ENCODE data around the gene EGFLAM.
"Not testable (repeated sequence)": the region's sequence is repeated elsewhere in the genome, so short reads cannot be mapped to it uniquely, and the experiment has no call there.

The EGFLAM gene

GRCh38 chr5:38401145-38401544 is 142.8 kb downstream of the EGFLAM start:
- no peak overlapping the region for H3K4me3 Mint-ChIP-seq
- DNase-seq (ENCODE audit: low spot score in 2 of 2) (no peak), ATAC-seq (replicated peaks; ENCODE audit: extremely low read depth, poor library complexity, severe bottlenecking) (no peak)
- H3K27ac Mint-ChIP-seq (ENCODE audit: low read depth): no peak overlapping the region
- H3K9me3 Mint-ChIP-seq: no peaks in the 10 kb centered on the region
- H3K27me3 Mint-ChIP-seq: peaks cover 77% of the 10 kb centered on the region
- H3K36me3 Mint-ChIP-seq (ENCODE audit: insufficient read depth): no peaks in the 10 kb centered on the region
- H3K4me1 Mint-ChIP-seq: no peaks in the 10 kb centered on the region

- DNase-seq (ENCODE audit: low spot score in 2 of 2): no peak
- Mint-ChIP-seq H3K9me3 (no peaks in the 10 kb centered on the region), H3K27ac (ENCODE audit: low read depth) (no peak overlapping the region), H3K4me1 (no peaks in the 10 kb centered on the region), H3K36me3 (ENCODE audit: insufficient read depth) (no peaks in the 10 kb centered on the region), H3K4me3 (no peak overlapping the region), H3K27me3 (peaks cover 85% of the 10 kb centered on the region)
- no peak for ATAC-seq (replicated peaks; ENCODE audit: extremely low read depth, poor library complexity, severe bottlenecking)
Measured at GRCh38 chr5:38403406-38403805, 145.0 kb downstream of the EGFLAM start.

GRCh38 chr5:38403877-38404635 is 145.7 kb downstream of the EGFLAM start:
- H3K9me3 Mint-ChIP-seq: no peaks in the 10 kb centered on the region
- no peak overlapping the region for H3K4me3 Mint-ChIP-seq
- no peak for ATAC-seq (replicated peaks; ENCODE audit: extremely low read depth, poor library complexity, severe bottlenecking)
- DNase-seq (ENCODE audit: low spot score in 2 of 2): no peak
- no peak overlapping the region for H3K27ac Mint-ChIP-seq (ENCODE audit: low read depth)
- no peaks in the 10 kb centered on the region for H3K36me3 Mint-ChIP-seq (ENCODE audit: insufficient read depth)
- peaks cover 84% of the 10 kb centered on the region for H3K27me3 Mint-ChIP-seq
- H3K4me1 Mint-ChIP-seq: no peaks in the 10 kb centered on the region

DNA sequence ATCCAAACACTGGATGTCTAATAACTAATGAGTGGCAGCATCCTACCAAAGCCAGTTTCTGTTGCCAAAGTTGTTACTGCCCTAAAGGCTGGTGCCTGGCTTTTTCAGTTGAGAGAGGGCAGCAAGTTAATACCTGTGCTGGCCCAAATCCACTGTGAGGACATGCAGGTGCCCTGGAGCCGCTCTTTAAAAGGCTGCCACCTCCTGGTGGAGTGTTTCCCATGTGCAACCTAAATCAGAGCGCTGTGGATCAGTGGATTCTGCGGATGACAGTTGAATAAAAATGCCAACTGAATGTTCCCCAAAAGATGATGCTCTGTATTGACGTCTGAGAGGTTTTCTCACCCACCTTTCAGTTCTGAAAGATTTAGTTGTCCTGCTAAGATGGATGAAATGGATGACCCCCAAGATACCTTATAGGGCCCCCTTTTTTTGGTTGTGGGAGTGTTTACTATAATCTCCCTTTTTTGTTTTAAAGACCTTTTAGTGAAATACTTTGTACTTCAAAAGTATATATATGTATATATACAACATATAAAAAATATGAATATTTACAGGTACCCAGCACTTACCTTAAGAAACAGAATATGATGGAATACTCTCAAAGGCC is 146.4 kb downstream of the EGFLAM start:
- Mint-ChIP-seq H3K4me1 (no peaks in the 10 kb centered on the region), H3K36me3 (ENCODE audit: insufficient read depth) (no peaks in the 10 kb centered on the region), H3K27me3 (peaks cover 77% of the 10 kb centered on the region), H3K4me3 (no peak overlapping the region), H3K9me3 (no peaks in the 10 kb centered on the region), H3K27ac (ENCODE audit: low read depth) (no peak overlapping the region)
- no peak for DNase-seq (ENCODE audit: low spot score in 2 of 2)
- no peak for ATAC-seq (replicated peaks; ENCODE audit: extremely low read depth, poor library complexity, severe bottlenecking)

GRCh38 chr5:38408446-38409198 is 150.3 kb downstream of the EGFLAM start:
- H3K27ac Mint-ChIP-seq (ENCODE audit: low read depth): no peak overlapping the region
- no peaks in the 10 kb centered on the region for H3K4me1 Mint-ChIP-seq
- DNase-seq (ENCODE audit: low spot score in 2 of 2) (no peak), ATAC-seq (replicated peaks; ENCODE audit: extremely low read depth, poor library complexity, severe bottlenecking) (no peak)
- H3K9me3 Mint-ChIP-seq: no peaks in the 10 kb centered on the region
- H3K27me3 Mint-ChIP-seq: peaks cover 57% of the 10 kb centered on the region
- H3K4me3 Mint-ChIP-seq: no peak overlapping the region
- H3K36me3 Mint-ChIP-seq (ENCODE audit: insufficient read depth): no peaks in the 10 kb centered on the region

DNA sequence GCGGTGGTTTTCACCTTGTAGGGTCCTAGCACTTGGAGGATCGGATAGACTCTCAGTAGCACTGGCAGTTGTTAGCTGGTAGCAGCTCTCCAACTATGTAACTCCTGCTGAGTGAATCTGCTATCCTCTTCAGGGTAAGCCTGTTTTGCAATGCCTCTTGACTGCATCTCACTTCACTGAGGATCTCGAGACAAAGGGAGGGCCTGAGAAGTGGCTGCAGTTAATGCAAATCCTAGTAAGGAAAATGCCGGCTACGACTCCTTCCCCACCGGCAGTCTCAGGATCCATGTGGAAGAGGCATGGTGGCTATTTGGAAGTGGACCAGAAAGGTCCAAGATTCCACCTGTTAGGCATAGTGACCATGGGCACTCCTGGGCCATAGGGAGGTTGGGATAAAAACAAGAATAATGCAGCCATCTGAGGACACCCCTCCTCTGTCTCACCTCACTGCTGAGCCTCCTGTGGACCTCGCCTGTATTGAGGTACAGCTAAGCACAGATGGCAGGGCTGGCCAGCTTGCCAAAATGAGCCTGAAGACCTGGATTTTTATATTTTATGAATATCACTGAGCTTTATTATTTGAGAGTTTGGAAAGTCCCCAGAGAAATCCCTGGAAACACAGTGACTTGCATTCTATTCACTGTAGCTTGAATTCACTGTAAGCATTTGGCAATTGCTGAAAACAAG is 152.1 kb downstream of the EGFLAM start:
- Mint-ChIP-seq H3K27ac (ENCODE audit: low read depth) (no peak overlapping the region), H3K36me3 (ENCODE audit: insufficient read depth) (no peaks in the 10 kb centered on the region), H3K9me3 (no peaks in the 10 kb centered on the region), H3K4me1 (no peaks in the 10 kb centered on the region), H3K4me3 (no peak overlapping the region), H3K27me3 (peaks cover 66% of the 10 kb centered on the region)
- ATAC-seq (replicated peaks; ENCODE audit: extremely low read depth, poor library complexity, severe bottlenecking): no peak
- DNase-seq (ENCODE audit: low spot score in 2 of 2): no peak

DNA sequence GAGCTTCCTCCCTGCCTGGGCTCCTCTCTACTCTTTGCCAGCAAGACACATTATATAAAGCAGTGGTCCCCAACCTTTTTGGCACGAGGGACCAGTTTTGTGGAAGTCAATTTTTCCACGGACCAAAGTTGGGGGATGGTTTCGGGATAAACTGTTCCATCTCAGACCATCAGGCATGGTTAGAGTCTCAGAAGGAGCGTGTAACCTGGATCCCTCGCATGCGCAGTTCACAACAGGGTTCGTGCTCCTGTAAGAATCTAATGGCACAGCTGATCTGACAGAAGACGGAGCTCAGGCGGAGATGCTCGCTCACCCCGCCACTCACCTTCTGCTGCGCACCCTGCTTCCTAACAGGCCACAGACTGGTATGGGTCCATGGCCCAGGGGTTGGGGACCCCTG is 155.3 kb downstream of the EGFLAM start:
- H3K36me3 Mint-ChIP-seq (ENCODE audit: insufficient read depth): no peaks in the 10 kb centered on the region
- ATAC-seq (replicated peaks; ENCODE audit: extremely low read depth, poor library complexity, severe bottlenecking): no peak

DNA sequence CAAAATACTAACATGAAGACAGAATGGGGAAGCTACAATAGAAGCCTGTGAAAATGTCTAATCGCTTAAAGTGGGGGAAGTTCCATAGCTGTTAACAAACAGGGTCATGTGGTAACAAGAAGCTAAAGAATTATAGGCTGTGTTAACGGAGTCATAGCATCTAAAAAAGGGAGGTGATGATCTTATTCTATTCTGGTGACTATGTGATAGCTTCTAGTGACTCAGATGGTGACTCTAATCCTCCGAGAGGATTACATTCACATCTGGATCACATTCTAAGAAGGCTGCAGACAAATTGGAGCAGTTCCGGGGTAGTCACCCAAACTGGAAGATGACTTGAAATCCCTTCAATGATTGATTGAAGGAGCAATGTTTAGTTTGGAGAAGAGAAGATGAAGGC is 156.0 kb downstream of the EGFLAM start:
- Mint-ChIP-seq H3K4me3 (no peak overlapping the region), H3K27ac (ENCODE audit: low read depth) (no peak overlapping the region), H3K9me3 (no peaks in the 10 kb centered on the region), H3K27me3 (peaks cover 46% of the 10 kb centered on the region), H3K4me1 (no peaks in the 10 kb centered on the region), H3K36me3 (ENCODE audit: insufficient read depth) (no peaks in the 10 kb centered on the region)
- no peak for ATAC-seq (replicated peaks; ENCODE audit: extremely low read depth, poor library complexity, severe bottlenecking)
- no peak for DNase-seq (ENCODE audit: low spot score in 2 of 2)

More for the DNA sequence above, 155.3 kb downstream of the EGFLAM start:
- Mint-ChIP-seq H3K4me3 (no peak overlapping the region), H3K4me1 (no peaks in the 10 kb centered on the region), H3K9me3 (no peaks in the 10 kb centered on the region), H3K27ac (ENCODE audit: low read depth) (no peak overlapping the region), H3K27me3 (peaks cover 44% of the 10 kb centered on the region)
- no peak for DNase-seq (ENCODE audit: low spot score in 2 of 2)

- not testable (repeated sequence) for H3K27ac Mint-ChIP-seq (ENCODE audit: low read depth); H3K4me1 Mint-ChIP-seq; H3K4me3 Mint-ChIP-seq; H3K36me3 Mint-ChIP-seq (ENCODE audit: insufficient read depth); H3K9me3 Mint-ChIP-seq; DNase-seq (ENCODE audit: low spot score in 2 of 2); ATAC-seq (replicated peaks; ENCODE audit: extremely low read depth, poor library complexity, severe bottlenecking)
- peaks cover 54% of the 10 kb centered on the region for H3K27me3 Mint-ChIP-seq
Measured at GRCh38 chr5:38415772-38416171, 157.4 kb downstream of the EGFLAM start.

- Mint-ChIP-seq H3K4me1 (no peaks in the 10 kb centered on the region), H3K4me3 (no peak overlapping the region), H3K27me3 (peaks cover 60% of the 10 kb centered on the region), H3K36me3 (ENCODE audit: insufficient read depth) (no peaks in the 10 kb centered on the region), H3K9me3 (no peaks in the 10 kb centered on the region), H3K27ac (ENCODE audit: low read depth) (no peak overlapping the region)
- ATAC-seq (replicated peaks; ENCODE audit: extremely low read depth, poor library complexity, severe bottlenecking) (no peak), DNase-seq (ENCODE audit: low spot score in 2 of 2) (no peak)
Measured at GRCh38 chr5:38417658-38418017, 159.3 kb downstream of the EGFLAM start.

GRCh38 chr5:38420246-38420645 is 161.9 kb downstream of the EGFLAM start:
- H3K36me3 Mint-ChIP-seq (ENCODE audit: insufficient read depth): no peaks in the 10 kb centered on the region
- no peak overlapping the region for H3K4me3 Mint-ChIP-seq

GRCh38 chr5:38420691-38421390 is 162.5 kb downstream of the EGFLAM start:
- no peak for ATAC-seq (replicated peaks; ENCODE audit: extremely low read depth, poor library complexity, severe bottlenecking)

More at GRCh38 chr5:38420246-38420645, 161.9 kb downstream of the EGFLAM start:
- DNase-seq (ENCODE audit: low spot score in 2 of 2) (no peak), ATAC-seq (replicated peaks; ENCODE audit: extremely low read depth, poor library complexity, severe bottlenecking) (no peak)
- H3K4me1 Mint-ChIP-seq: no peaks in the 10 kb centered on the region
- H3K9me3 Mint-ChIP-seq: no peaks in the 10 kb centered on the region
- no peak overlapping the region for H3K27ac Mint-ChIP-seq (ENCODE audit: low read depth)
- H3K27me3 Mint-ChIP-seq: peaks cover 43% of the 10 kb centered on the region

More at GRCh38 chr5:38420691-38421390, 162.5 kb downstream of the EGFLAM start:
- Mint-ChIP-seq H3K36me3 (ENCODE audit: insufficient read depth) (no peaks in the 10 kb centered on the region), H3K9me3 (no peaks in the 10 kb centered on the region), H3K4me3 (no peak overlapping the region), H3K27me3 (peaks cover 43% of the 10 kb centered on the region), H3K27ac (ENCODE audit: low read depth) (no peak overlapping the region), H3K4me1 (no peaks in the 10 kb centered on the region)
- no peak for DNase-seq (ENCODE audit: low spot score in 2 of 2)
